ENCODE data around the gene GPRC5B.
A peak's percentile ranks its signal among the peaks of the same experiment; 100 is the strongest.

GPRC5B gene, protein sequence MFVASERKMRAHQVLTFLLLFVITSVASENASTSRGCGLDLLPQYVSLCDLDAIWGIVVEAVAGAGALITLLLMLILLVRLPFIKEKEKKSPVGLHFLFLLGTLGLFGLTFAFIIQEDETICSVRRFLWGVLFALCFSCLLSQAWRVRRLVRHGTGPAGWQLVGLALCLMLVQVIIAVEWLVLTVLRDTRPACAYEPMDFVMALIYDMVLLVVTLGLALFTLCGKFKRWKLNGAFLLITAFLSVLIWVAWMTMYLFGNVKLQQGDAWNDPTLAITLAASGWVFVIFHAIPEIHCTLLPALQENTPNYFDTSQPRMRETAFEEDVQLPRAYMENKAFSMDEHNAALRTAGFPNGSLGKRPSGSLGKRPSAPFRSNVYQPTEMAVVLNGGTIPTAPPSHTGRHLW

DNA sequence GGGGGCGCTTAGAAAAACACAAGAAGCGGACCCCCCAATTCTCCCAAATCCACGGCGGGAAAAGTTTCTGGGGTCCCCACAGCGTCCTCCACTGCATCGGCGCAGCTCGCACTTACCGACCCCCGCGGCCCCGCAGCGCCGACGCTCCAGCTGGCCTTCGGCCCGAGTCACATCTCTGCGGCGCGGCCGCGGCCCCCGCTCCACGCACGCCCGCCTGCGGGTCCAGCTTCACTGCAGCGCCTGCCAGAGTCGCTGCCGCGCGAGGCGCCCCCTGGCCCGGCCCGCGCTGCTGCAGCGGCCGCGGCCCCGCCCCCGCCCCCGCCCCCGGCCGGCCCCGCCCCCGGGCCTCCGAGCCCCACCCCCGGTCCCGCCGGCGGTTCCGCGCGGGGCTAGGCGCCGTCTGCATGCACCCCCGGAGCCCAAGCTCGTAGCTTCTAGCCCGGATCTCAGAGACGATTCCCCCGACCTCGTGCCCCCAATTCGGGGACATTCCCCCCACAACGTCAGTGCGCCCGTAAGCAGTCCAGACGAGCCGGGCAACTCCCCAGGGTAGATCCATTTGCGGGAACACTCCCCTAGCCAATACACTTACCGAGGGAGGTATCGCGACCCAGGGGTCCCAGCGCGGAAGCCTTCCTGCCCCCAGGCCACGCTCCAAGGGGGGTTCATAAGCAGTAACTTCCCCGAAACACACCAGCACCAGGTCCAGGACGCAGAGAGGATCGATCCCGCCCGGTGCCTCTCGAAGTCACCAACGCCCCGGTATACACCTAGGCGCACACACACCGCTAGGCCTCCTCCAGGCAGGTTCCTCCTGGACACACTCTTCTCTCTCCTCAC, at the start of gene GPRC5B:
TSS of gene GPRC5B (minus strand) at position 238 of the 840 bp plus-strand sequence. CDS start 12,003 bp downstream, outside the sequence.
- DNase-seq = peak; percentile 48 to 50

DNA sequence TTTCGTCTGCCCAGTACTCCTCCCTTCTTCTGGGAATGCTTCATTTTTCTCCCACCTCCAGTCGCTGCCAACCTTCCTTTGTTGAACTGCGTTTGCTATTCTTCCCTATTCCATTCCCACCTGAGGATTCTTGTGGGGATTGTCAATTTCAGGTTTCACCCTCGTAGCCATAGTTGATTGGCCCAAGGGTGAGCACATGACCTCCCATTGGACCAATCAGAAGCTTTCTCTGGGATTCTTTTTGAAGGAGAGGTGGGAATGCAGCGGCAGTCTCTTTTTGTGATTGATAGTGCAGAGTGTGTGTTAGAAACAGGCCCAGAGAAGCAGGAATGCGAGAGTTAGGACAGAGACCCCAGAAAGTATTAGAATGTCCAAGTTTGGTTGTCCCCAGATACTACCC, 49.1 kb upstream of the GPRC5B start:
- no peak for DNase-seq

DNA sequence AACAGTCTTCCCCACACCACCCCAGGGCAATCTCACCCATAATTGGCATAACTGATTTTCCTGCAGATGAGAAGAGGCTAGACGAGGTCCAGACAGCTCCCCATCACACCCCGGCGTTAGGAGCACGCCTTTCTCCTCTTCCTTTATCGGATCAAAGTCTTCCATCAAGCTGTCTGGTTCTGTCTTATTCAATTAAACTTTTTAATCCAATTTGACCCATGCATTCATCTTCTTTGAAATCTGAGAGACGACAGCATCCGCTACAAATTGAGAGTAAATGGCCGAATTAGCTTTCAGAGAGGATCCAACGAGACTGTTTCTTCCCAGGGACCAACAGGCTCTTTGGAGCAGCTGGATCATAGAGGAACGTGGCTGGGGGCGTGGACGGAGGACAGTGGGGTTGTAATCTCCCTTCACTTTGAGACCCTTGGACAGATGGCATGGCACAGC, 44.4 kb upstream of the GPRC5B start:
- DNase-seq = no peak

DNA sequence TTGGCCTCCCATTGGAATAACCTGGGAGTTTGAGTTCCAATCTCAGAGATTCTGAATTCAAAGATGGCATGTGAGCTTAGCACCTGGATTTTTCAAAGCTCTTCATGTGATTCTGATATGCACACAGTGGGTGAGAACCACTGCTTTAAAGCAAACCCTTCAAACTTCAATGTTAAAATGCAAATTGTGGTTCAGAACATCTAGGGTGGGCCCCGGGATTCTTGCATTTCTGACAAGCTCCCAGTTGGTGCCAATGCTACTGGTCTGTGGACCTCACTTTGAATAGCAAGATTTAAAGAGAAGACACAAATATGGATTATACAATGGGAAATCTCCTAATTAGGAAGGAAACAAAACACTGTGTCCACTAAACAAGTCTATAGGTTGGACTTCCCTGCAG, 43.8 kb upstream of the GPRC5B start:
- DNase-seq = no peak

DNA sequence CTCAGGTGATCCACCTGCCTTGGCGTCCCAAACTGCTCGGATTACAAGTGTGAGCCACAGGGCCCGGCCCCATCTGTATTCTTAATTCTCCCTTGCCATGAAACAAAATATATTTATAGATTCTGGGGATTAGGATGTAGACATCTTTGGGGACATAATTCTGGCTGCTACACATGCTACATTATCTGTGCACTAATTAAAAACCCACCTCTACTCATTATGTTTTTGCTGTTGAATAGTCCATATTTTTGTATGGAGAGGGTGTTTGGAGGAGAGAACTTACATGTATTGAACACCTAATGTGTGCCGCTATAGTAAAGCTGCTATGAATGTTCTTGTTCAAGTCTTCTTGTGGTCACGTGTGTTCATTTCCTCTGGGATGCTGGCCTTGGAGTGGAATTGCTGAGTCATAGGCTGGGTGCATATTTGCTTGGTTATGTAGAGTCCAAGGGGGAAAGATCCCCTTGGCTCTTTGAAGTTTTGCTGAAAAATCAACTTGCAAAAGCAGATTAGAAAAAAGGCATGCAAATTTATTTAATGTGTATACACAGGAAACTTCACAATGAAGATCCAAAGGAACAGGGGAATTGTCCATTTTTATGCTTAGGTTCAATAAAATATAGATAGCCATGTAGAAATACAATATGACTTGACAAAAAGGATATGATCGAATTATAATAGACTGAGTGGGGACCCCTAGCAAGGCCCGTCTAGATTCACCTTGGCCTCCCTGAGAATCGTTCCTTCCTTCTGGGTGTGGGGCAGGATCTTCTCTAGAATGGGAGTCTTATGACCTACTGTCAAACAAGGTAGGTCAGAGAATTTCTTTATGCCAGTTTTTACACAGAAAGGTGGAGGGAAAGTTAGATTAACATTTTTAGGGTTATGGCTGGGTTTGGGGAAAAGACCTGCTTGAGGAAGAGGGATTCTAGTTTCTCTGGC, 42.1 kb upstream of the GPRC5B start:
- DNase-seq = no peak

DNA sequence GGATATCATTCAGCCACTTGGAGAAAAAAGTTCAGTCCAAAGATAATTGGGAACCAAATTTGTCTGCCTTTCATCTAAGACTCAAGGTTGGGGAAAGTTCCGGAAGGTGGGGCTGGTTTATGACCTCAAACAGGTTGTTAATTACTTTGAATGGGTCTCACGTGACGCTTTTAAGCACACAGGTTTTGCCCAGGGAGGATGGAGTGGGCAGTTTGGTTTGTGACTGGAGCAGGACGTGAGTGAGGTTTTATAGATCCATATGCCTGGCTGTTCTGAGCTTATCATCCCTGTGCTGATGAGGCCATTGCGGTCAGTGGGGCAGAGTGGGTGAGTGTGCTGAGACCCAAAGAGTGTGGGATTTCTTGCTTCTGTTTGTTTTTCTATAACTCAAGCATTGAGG, 38.7 kb upstream of the GPRC5B start:
- no peak for DNase-seq

DNA sequence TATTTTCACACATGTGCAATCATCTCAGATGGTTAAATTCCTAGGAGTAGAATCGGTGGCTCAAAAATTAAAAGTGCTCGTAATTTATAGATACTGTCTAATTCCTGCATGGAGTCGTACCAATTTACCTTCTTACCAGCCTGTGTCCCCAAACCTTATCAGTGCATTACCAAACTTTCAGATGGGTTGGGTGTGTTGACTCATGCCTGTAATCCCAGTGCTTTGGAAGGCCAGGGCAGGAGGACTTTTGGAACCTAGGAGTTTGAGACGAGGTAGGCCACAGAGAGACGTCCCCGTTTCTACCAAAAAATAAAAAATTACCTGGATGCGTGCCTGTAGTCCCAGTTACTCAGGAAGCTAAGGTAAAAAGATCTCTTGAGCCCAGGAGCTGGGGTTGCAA, 34.5 kb upstream of the GPRC5B start:
- DNase-seq = no peak

DNA sequence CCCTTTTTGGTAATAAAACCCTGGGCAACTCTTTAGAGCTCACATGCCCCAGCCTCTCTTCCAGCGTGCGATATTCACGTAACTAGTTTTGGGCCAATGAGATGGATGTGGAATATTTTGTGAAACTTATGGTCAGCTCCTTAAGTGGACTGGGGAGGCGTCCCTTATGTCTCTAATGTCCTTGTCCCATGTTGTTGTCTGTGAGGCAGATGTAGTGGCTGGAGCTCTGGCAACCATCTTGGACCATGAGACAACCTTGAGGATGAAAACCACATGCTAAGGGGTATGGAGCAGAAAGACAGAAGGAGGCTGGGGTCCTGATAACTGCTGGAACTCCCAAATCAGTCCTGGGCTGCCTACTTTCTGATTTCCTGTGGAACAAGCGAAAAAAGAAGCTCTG, 31.4 kb upstream of the GPRC5B start:
- DNase-seq = no peak

DNA sequence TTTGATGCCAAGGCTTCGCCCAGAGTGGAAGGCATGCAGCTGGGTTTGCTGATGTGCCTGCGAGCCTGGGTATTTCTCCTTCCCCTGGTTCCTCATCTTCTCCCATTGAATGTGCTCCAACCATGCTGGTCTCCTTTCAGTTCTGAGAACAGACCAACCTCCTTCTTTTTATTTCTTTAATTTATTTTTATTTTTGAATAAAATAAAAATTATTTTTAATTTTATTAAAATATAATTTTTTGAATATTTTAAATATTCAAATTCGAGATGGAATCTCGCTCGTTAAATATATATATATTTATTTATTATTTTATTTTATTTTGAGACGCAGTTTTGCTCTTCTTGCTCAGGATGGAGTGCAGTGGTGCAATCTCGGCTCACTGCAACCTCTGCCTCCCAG, 30.2 kb upstream of the GPRC5B start:
- no peak for DNase-seq

DNA sequence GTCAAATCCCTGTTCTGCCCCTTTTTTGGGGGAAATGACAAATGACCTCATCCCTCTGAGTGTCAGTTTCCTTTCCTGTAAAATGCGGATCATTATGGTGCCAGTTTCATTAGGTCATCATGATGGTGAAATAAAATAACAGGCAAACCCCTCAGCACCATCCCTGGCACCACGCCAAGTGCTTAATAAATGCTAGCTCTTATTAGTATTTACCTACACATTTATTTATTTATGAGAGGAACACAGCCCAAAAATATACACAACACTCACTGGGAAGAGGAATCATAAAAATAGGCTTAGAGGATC, 28.6 kb upstream of the GPRC5B start:
- no peak for DNase-seq

DNA sequence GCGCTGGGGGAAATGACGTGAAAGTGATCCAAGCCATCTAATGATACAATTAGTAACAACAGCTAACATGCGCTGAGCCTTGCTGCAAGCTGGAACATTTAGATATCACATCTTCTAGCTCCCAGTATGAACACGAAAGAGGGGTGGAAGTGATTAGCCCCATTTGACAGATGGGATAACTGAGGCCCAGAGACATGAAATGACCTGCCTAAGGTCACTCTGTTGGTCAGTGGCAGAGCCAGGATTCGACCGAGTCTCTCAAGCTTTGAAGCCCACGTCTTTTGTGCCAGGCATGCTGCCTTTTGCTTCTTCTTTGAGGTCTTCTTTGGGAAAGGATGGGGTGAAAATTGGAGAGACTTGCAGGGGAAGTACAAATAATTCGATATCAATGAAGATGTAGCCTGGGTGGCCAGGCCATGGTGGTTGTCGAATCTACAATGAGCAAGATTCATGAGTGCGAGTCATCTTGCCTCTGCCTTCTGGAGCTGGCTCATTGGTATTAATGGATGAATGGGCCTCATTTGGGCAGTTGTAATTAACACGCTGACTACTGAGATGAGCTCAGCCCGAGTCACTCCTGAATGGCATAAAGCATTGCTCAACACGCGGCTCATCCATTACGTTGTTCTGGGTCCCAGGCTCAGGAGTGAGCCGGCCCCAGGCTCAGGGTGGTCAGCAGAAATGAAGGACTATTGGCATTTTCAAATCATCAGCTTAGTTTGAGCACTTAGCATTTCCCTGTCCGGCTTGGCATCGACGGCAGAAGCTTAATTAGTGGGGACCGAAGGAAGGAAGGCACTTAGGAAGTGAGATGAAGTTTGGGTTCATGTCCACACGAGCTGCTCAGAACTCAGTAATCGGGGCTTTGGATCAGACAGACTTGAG, 28.0 kb upstream of the GPRC5B start:
- no peak for DNase-seq

DNA sequence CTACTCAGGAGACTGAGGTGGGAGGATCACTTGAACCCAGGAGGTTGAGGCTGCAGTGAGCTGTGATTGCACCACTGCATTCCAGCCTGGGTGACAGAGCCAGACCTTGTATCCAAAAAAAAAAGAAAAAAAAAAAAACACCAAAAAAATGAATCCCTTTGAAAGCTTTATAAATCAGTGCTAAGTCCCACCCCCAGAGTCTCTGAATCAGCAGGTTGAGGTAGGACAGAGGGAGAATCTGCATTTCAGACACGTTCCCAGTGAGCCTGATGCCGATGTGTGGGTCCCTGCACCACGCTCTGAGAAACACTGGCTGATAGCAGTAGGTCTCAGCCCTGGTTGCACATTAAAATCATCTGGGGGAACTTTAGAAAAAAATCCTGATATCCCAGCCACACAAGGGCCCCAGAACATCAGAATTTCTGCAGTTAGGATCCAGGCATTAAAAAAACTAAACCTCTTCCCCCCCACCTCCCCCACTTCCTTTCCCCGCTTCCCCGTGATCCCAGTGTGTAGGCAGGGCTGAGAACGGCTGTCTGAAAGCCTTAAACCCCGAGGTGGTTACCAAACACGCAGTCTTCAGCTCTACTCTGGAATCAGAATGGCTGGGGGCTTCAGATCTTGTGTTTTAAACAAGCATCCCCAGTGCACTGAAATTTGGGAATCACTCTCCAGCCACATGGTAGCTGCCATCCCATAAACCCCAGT, 27.3 kb upstream of the GPRC5B start:
- DNase-seq = no peak

DNA sequence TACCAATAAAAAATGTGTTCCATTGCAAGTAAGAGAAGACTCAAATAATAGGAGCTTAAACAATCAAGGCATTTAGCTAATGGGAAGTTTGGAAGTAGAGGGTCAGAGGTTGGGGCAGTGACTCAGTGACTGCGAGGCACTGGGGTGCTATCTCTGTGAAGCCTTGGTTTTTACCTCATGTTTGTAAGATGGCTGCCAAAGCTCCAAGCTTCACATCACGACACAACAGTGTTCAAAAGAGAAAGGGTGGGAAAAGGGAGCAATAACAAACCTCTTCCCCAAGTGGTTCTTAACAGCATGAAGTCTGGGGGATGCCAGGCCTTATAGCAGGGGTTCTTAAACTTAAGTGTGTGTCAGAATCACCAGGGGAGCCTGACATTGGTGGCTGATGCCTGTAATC, 26.6 kb upstream of the GPRC5B start:
- no peak for DNase-seq

DNA sequence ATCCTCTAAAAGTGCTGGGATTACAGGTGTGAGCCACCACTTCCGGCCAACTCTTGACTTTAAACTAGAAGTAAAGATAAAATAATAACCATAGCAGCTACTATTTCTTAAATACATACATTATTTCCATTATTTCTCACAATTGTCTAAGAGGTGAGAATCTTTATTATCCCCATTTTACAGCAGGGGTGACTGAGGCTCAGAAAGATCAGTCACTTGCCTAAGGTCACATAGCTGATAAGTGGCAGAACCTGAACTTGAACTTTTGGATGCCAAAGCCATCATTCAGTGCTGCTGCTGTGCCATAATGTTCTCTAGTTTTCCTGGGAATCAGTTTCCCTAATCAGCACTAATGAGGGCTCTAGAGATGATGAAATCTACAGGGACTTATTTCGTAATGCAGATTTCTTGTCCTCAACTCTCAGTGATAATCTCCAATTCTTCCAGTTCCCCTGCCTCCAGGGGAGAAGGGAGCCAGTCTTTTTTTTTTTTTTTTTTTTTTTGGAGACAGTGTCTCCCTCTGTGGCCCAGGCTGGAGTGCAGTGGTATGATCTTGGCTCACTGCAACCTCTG, 25.2 kb upstream of the GPRC5B start:
- DNase-seq = no peak

DNA sequence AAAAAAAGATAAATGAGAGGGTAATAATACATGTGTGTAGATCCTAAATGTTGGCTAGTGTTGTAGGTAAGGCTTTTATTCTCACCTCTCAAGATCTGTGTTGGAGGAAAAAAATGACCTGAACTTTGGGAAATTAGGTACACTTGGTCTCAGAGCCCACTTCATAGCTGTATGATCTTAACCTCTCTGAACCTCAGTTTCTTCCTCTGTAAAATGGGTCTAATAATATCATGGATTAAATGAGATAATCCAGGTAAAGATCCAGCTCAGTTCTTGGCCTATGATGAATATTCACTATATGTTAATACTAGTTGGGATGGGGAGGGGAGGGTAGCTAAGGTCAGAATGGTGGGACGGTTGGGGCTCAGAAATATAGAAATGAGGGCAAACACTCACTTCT, 24.3 kb upstream of the GPRC5B start:
- no peak for DNase-seq

DNA sequence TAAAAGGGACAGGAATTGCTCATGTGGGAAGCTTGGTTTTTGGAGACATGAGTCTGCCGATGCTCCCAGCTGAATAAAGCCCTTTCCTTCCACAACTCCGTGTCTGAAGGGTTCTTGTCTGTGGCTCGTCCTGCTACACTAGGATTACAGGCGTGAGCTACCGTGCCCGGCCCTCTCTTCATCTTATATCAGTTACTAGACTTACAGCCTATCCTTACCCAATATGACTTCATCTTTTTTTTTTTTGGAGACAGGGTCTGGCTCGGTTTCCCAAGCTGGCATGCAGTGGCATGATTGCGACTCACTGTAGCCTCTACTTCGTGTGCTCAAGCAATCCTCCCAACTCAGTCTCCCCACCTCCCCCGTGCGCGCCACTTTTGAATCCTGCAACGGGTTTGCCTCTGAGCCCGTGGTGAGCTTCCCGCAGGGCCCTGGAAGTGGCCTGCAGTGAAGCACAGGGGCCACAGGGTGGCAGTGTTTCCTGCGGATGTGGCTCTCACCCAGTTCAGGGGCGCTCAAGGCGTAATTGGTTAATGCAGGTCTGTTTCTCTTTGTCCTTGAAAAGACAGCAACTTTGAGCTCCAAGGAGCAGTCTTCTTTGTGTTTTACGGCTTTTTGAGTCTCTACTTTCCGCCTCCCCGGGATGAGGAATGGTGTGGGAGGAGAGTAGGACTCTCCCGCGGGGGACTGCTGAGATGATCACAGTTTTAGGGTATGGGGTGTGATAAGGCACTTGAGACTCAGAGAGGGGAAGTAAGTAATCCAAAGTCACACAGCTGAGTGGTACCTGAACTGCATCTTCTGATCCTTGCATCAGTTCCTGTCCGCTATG, 22.7 kb upstream of the GPRC5B start:
- peak; percentile 77 for DNase-seq

DNA sequence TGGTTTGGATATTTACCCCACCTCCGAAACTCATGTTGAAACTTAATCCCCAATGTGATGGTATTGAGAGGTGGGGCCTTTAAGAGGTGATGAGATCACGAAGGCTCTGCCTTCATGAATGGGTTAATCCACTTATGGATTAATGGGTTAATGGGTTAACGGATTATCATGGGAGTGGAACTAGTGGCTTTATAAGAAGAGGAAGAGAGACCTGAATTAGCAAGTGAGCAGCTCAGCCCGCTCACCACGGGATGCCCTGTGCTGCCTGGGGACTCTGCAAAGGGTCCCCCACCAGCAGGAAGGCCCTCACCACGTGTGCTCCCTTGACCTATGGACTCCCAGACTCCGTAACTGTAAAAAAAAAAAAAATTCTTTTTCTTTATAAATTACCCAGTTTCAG, 16.5 kb upstream of the GPRC5B start:
- no peak for DNase-seq

DNA sequence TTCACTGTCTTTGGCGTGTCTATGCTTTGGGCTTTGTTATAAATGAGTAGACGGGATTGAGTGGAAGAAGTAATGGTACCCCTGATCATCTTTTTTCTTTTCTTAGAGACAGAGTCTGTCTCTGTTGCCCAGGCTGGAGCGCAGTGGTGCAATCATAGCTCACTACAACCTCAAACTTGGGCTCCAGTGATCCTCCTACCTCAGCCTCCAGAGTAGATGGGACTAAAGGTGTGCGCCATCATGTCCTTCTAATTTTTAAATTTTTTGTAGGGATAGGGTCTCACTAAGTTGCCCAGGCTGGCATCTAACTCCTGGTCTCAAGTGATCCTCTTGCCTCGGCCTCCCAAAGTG, 14.9 kb upstream of the GPRC5B start:
- DNase-seq = no peak

DNA sequence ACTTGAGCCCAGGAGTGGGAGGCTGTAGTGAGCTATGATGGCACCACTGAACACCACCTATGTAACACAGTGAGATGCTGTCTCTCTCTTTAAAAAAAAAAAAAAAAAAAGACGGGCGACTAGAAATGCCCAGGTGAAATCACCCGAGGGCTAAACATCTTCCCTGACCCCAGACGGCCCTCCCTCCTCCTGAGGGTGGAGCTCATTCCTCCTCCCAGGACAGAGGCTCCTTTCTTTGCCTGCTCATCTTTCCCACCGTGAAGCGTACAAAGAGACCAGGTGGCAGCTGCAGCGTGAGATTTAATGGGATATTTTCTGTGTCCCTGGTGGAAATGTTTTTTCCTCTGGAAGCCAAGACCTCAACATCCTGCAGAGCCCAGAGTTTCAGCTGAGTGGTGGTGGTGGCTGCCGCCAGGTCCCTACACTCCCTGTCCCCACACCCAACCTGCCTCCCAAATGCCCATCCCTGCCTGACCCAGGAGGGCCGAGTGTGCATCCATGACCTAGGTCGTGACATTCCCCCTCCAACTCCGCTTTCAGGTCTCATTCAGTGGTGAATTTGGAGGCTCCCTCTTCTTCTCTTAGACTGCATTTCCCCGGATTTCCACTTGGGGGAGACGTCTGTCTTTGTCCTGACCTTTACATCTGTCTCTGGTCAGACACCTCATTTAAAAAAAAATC, 14.4 kb upstream of the GPRC5B start:
- DNase-seq = peak; percentile 48 to 52

DNA sequence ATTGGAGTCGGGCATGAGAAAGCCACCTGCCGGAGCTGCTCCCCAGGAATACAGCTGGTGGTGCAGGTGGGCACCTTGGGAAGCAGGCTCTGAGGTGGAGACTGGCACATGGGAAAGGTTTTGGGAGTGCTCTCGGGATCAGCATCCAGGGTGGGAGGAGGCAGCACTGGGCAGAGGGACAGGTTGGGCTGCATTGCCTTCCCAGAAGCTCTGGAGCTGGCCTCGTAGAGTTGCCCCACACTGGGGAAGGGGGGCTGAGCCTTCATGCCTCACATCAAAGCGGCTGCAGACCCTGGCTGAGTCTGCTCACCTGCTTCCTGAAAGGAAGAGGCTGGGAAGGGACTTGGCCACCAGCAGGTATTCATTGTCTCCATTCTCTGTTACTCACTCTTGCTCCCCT, 13.5 kb upstream of the GPRC5B start:
- DNase-seq = no peak

Measured in stimulated activated CD4-positive, alpha-beta T cell treated with anti-CD3 and anti-CD28 coated beads, Interleukin-2, amount 100 ng/mL, for 24 hours (primary cell).